ENCODE results near the gene NPAS3.
A peak's percentile ranks its signal among the peaks of the same experiment; 100 is the strongest.

NPAS3 gene

DNA sequence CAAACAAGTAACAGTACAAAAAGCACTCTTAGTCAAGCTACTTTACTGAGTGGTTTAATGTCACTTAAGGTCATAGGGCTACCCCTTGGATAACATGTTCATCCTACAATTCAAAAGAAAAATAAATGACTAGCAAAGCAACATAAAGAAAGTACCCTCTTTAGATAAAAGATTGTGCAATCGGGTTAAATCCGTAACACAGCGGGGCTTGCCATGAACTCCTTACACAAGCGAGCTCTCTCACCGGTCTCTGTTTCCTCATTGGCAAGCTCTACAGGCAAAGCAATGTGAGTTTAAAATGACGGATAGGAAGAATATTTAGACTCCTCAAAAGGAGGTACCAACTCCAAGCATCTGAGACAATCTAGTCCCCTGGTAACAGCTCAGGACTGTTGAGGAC is 871.6 kb downstream of the NPAS3 start:
- DNase-seq: no peak

- no peak for DNase-seq
These were observed 873.0 kb downstream of the NPAS3 start for GRCh38 chr14:33811721-33812120.

DNA sequence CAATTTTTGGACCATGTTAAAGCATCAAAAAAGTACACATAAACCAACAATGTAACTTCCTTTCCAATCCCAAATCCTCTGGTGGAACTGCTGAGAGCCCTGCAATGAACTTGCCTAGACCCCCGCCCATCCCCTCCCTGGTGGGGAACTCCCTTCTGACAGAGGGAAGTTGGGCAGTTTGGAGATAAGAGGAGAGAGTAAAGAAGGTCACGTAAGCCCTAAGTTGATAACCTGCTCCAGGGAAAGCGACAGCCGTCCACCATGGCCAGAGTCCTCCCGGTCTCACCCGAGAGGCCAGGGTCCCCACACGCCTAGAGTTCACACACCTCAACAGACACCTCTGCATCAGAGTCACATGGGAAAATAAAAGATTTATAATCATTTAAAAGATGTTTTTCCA is 873.5 kb downstream of the NPAS3 start:
- DNase-seq: no peak

DNA sequence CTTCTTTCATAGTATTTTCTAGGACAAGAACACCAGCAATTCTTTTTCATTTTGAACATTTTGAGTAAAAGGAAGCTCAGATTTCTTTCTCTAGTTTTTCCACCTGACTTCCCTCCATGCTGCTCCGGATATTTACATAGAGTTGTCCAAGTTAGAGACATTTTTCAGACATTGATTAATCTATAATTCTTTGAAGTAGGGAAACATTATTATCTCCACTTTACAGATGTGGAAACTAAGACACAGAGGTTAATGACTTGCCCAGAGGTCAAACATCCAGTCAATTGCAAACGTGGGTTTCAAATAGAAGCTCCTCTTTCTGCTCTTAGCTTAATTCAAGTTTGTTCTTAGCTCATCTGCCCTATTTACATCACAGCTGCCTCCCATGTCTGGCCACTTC is 873.9 kb downstream of the NPAS3 start:
- DNase-seq: no peak

GRCh38 chr14:33814010-33814409 is 875.3 kb downstream of the NPAS3 start:
- no peak for DNase-seq

GRCh38 chr14:33833706-33834465 is 895.2 kb downstream of the NPAS3 start:
- DNase-seq: no peak

GRCh38 chr14:33834466-33835260 is 896.0 kb downstream of the NPAS3 start:
- DNase-seq: no peak

DNA sequence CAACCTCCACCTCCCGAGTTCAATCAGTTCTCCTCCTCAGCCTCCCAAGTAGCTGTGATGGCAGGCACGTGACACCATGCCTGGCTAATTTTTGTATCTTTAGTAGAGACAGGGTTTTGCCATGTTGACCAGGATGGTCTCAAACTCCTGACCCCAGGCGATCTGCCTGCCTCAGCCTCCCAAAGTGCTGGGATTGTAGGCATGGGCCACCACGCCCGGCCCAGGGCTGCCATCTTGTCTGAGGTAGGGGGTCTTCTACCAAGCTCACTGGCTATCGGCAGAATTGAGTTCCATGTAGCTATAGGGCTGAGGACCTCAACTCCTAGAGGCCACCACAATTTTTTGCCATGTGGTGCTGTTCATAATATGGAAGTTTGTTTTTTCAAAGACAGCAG is 896.6 kb downstream of the NPAS3 start:
- DNase-seq: no peak

DNA sequence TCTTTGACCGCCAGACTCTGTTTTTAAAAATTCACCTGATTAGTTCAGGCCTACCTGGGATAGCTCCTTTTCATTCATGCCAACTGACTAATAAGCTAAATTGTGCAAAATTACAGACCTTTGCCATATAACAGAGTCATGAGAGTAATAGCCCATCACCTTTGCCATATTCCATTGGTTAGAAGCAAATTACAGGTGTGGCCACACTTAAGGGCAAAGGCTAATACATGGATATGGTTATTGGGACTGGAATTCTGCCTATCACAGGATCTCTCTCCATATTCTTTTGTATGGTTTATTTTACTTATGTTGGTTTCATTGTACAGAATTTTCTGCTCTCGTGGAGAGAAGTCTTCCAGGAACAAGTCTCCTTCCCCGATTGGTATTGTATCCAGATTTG is 897.0 kb downstream of the NPAS3 start:
- no peak for DNase-seq

GRCh38 chr14:33836203-33836899 is 897.7 kb downstream of the NPAS3 start:
- no peak for DNase-seq

DNA sequence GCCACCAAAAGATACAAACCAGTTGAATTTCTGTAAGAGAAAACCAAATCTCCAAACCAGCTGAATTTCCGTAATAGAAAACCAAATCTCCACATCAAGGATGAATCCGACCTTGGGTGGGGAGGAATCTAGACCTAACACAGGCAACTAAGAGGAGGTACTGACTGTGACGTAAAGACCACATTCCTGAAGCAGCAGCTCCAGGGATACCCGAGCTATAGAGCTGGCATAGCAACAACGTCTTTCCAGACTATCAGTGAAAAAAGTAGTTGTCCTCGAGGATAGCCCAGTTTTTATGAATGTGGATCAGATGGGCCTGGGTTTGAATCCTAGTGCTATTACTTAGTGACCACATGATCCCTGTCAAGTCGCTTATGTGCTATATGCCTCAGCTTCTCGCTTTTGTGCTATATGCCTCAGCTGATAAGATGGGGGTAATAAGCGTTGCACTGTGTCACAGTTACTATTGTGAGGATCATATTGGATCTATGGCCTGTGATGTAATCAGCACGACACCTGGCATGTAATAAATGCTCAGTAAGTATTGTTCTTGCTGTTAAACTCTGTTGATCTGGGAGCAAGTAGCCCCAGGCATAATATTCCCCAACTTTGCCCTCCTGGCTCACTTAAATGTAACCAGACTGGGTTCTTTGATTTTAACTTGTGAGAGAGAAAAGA is 898.4 kb downstream of the NPAS3 start:
- DNase-seq: no peak

DNA sequence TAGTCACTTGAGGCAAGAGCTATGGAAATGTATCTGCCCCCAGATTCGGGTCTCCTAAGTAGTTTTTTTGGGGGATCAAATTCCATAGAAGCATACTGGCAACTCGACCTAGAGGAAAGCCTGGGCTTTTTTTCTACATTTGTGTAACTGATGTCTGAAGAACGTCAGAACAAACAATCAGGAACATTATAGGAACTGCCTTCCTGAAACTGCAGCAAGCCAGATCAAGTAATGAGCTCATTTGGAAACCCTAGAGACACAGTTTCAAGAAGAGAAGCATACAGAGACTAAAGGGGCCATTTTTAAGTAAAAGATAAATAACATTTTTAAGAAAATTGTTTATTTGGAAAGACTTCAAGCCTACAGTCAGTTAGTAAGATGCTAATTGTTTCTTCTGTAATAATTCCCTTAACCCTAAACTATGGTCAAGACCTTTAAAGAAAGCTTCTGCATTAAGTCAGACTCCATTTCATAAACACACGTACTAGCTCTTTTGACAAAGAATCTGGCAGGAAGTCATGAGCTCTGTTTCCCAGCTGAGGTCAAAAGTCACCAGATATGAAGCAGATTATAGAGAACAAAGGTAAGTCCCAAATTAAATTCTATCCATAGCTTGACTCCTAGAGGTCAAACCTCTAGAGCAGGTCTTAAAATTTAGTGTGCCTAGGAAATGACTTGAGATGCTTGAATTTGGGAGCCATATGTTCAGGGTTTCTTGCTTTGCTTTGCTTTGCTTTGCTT is 899.4 kb downstream of the NPAS3 start:
- DNase-seq: no peak

DNA sequence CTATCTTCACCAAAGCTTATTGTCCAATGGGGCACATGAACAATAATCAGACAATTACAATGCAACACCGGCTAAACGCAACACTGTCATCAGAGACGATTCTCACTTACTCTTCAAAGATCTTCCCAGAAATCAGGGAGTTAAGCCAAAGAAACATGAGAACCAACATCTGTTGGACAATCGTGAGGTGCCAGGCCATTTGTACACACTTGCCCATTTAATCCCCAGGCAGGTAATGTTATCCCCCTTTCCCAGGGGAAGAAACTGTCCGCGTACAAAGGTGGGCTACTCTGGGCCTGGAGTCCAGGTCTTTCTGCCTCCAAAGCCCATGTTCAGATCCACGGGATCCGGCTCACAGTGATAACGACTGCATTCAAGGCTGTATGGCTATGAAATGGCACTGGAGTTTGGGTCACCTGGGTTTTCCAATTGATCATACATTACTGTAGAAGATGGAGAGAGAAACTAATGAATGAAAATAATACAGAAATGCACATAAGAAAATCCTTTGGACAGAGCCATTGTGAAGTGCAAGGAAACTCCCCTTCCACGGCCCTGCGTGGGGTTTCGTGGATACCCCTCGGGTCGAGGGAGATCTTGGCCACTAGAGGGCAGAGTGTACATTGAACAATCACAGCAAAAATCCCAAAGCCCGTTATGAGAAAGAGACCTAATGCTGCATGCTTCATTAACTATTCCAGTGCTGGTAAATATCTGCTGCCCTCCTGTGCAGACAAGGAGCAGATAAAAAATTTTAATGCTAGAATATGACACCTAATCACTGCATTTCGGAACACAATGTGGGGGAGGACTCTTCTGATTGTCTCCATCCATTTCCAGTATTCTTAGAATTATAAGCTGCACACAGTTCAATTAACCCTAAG is 900.8 kb downstream of the NPAS3 start:
- DNase-seq: peak; percentile 42

- DNase-seq: no peak
These were observed 902.1 kb downstream of the NPAS3 start for GRCh38 chr14:33840797-33841196.

DNA sequence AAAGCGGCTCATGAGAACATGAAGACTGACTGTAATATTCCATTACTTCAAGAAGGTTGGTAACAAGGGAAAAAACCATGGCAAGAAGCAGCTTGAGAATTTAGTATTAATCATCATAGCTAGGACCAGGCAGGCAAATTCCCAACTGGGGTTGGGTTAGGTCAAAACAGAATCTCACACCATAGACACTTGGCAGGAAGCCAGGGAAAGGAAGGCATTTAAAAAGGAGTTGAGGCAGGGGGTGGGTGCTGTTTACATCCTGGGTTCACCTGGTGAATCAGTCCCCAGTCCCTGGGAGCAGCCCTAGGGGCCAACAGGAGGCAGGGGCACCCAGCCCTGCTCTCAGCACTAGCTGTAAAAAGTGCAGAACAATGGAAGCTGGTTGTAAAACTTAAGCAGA is 903.6 kb downstream of the NPAS3 start:
- DNase-seq: no peak

GRCh38 chr14:33844118-33844517 is 905.4 kb downstream of the NPAS3 start:
- DNase-seq: no peak

GRCh38 chr14:33846100-33846824 is 907.6 kb downstream of the NPAS3 start:
- no peak for DNase-seq

GRCh38 chr14:33847066-33847465 is 908.4 kb downstream of the NPAS3 start:
- no peak for DNase-seq

GRCh38 chr14:33848009-33848408 is 909.3 kb downstream of the NPAS3 start:
- DNase-seq: no peak

GRCh38 chr14:33848706-33849454 is 910.2 kb downstream of the NPAS3 start:
- DNase-seq: peak; percentile 34

Measured in NCI-H774 (cell line).